OCI-LY1 (cell line): ENCODE results near the gene FERMT1.

Experiments
- CTCF ChIP-seq: fragments of 200-600 bp; sonication (generic), shearing (Covaris generic); IDR thresholded peaks from 2 replicates; pipeline ENCODE4 v1.5.1; 2017; ENCODE audit warnings: mild to moderate bottlenecking, antibody characterized with exemption, low read length, moderate library complexity, mixed read lengths
- EZH2 ChIP-seq: fragments of 200-600 bp; sonication (generic), shearing (Covaris generic); IDR thresholded peaks from 2 replicates; pipeline ENCODE4 v1.8.0; 2017; ENCODE audit warnings: borderline replicate concordance, mixed run types, mild to moderate bottlenecking, antibody characterized with exemption, low read length, moderate library complexity, mixed read lengths

GRCh38 chr20:6053064-6053775 lies 69.6 kb downstream of the FERMT1 start:
- no peak for TF ChIP-seq CTCF
- no peak for TF ChIP-seq EZH2
